Calu3 (cell line): ENCODE data around the gene LRRC8A. TPM values are rescaled to one million over a fixed set of nuclear protein-coding genes. Genes with fewer than 3 reads are reported as not detected.

Source experiments
- BruUV-seq: library from RNA; stranded (reverse); fragments of 400-500 nt; replicated peaks from 2 replicates; lab custom pipeline; 2021; lab: Mats Ljungman, UMichigan
- CTCF ChIA-PET: fragments of 300-600 bp; sonication (Branson Sonifier 250); formaldehyde crosslinking; loops from one replicate; lab custom pipeline; 2022; ENCODE audit warnings: antibody characterized with exemption; lab: Charles Lee
- DNase-seq: peaks from one replicate; pipeline ENCODE4 v3.0.0; 2022
- H3K27ac Mint-ChIP-seq: one replicate; pipeline ENCODE4 v1.8.0; 2022; ENCODE audit warnings: mixed read lengths; ENCODE audit not compliant: unreplicated experiment
- H3K27me3 Mint-ChIP-seq: one replicate; pipeline ENCODE4 v1.8.0; 2022; ENCODE audit warnings: mixed read lengths; ENCODE audit not compliant: unreplicated experiment
- H3K36me3 Mint-ChIP-seq: one replicate; pipeline ENCODE4 v1.8.0; 2022; ENCODE audit warnings: mild to moderate bottlenecking, moderate library complexity, mixed read lengths; ENCODE audit not compliant: insufficient read depth, unreplicated experiment
- H3K4me1 Mint-ChIP-seq: one replicate; pipeline ENCODE4 v1.8.0; 2022; ENCODE audit warnings: mild to moderate bottlenecking, low read depth, mixed read lengths; ENCODE audit not compliant: unreplicated experiment
- H3K4me3 Mint-ChIP-seq: one replicate; pipeline ENCODE4 v1.8.0; 2022; ENCODE audit warnings: mild to moderate bottlenecking, low read depth, moderate library complexity, mixed read lengths; ENCODE audit not compliant: unreplicated experiment
- H3K9me3 Mint-ChIP-seq: one replicate; pipeline ENCODE4 v1.8.0; 2022; ENCODE audit warnings: low read depth, mixed read lengths; ENCODE audit not compliant: unreplicated experiment
- CTCF ChIP-seq: fragments of 200-600 bp; IDR thresholded peaks from one replicate; pipeline ENCODE4 v1.8.0; 2022; ENCODE audit warnings: antibody characterized with exemption; ENCODE audit not compliant: unreplicated experiment
- intact Hi-C: fragments of 100-400 bp; cut with micrococcal nuclease; formaldehyde crosslinking; loops from one replicate; pipeline ENCODE4 v1.10.0; 2022; ENCODE audit not compliant: unreplicated experiment
- total RNA-seq: library from RNA; stranded (reverse); gene quantifications from 2 replicates; pipeline ENCODE4 v1.2.3, GENCODE V29; 2022

LRRC8A gene
- total RNA-seq, 1 experiment from 2014 or later: 29.9 TPM

GRCh38 chr9:128929560-128929959, 47.6 kb downstream of the LRRC8A start:
- H3K4me1 Mint-ChIP-seq: peaks cover 7% of the 10 kb centered on the region
- H3K27ac Mint-ChIP-seq: no peak overlapping the region

GRCh38 chr9:128933731-128934130, 51.8 kb downstream of the LRRC8A start:
- Mint-ChIP-seq H3K27me3 (no peaks in the 10 kb centered on the region), H3K4me3 (no peak overlapping the region), H3K27ac (no peak overlapping the region), H3K36me3 (peaks cover 5% of the 10 kb centered on the region), H3K9me3 (no peaks in the 10 kb centered on the region), H3K4me1 (no peaks in the 10 kb centered on the region)
- no peak for TF ChIP-seq CTCF
- intact Hi-C loops: no loop called here
- no TSS peak for BruUV-seq
- CTCF ChIA-PET: no interaction called here
- DNase-seq: no peak

More at GRCh38 chr9:128929560-128929959, 47.6 kb downstream of the LRRC8A start:
- CTCF ChIA-PET: interaction anchor here (0.7 kb wide), 1 partner anchor 141 kb away, joined by 3 read pairs; no protein-coding TSS in a partner anchor
- Mint-ChIP-seq H3K27me3 (no peaks in the 10 kb centered on the region), H3K9me3 (no peaks in the 10 kb centered on the region), H3K36me3 (peaks cover 4% of the 10 kb centered on the region), H3K4me3 (no peak overlapping the region)
- intact Hi-C loops: loop anchor here (5.0 kb wide), 1 partner anchor 47 kb away; the partner anchor contains the start of genes KYAT1 and LRRC8A
- BruUV-seq: no TSS peak
- TF ChIP-seq CTCF: no peak
- DNase-seq: no peak

- H3K27ac Mint-ChIP-seq: no peak overlapping the region
- H3K9me3 Mint-ChIP-seq: no peaks in the 10 kb centered on the region
- no peak for TF ChIP-seq CTCF
- H3K36me3 Mint-ChIP-seq: peaks cover 10% of the 10 kb centered on the region
- intact Hi-C loops: no loop called here
- no peak overlapping the region for H3K4me3 Mint-ChIP-seq
- no peaks in the 10 kb centered on the region for H3K27me3 Mint-ChIP-seq
- no TSS peak for BruUV-seq
- no peaks in the 10 kb centered on the region for H3K4me1 Mint-ChIP-seq
- no peak for DNase-seq
- CTCF ChIA-PET: no interaction called here
These were observed 54.4 kb downstream of the LRRC8A start for GRCh38 chr9:128936171-128936865.

GRCh38 chr9:128937310-128938165, 55.6 kb downstream of the LRRC8A start:
- no TSS peak for BruUV-seq
- no peaks in the 10 kb centered on the region for H3K27me3 Mint-ChIP-seq
- H3K4me1 Mint-ChIP-seq: no peaks in the 10 kb centered on the region
- no peaks in the 10 kb centered on the region for H3K9me3 Mint-ChIP-seq
- H3K36me3 Mint-ChIP-seq: peaks cover 10% of the 10 kb centered on the region
- TF ChIP-seq CTCF: no peak
- H3K27ac Mint-ChIP-seq: no peak overlapping the region
- H3K4me3 Mint-ChIP-seq: no peak overlapping the region
- DNase-seq: no peak
- CTCF ChIA-PET: no interaction called here
- intact Hi-C loops: no loop called here
